ENCODE results near the gene RPL11.
"Not testable (repeated sequence)": the region's sequence is repeated elsewhere in the genome, so short reads cannot be mapped to it uniquely, and the experiment has no call there.

Gene RPL11

DNA sequence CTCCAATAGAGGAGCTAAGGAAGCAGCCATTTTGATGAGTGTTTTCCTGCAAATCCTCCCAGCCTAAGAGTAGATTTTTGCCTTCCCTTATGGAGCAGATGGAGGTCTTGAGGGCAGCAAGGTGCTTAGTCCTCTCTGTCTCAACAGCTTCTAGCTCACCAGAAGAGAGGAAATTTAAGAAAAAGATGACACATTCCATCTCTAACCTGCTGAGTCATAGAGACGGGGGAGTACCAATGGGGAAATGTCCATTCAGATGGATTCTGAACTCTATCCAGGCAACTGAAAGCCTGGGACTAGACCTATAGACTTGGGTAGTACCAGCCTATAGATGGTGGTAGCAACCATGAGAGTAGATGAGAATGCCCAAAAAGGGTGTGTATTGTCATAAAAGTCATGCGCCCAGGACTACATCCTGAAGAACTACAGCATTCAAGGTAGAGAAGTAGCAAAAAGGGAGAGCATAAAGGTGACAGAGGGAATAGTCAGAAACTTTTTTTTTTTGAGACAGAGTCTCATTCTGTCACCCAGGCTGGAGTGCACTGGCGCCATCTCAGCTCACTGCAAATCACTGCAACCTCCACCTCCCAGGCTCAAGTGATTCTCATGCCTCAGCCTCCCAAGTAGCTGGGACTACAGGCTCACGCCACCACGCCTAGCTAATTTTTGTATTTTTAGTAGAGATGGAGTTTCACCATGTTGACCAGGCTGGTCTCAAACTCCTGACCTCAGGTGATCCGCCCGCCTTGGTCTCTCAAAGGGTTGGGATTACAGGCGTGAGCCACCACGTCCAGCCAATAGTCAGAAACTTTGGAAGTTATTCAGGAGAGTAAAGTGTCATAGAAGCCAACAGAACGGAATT is 41.0 kb downstream of the RPL11 start:
- no peak for DNase-seq (ENCODE audit: low read depth in 2 of 2)

DNA sequence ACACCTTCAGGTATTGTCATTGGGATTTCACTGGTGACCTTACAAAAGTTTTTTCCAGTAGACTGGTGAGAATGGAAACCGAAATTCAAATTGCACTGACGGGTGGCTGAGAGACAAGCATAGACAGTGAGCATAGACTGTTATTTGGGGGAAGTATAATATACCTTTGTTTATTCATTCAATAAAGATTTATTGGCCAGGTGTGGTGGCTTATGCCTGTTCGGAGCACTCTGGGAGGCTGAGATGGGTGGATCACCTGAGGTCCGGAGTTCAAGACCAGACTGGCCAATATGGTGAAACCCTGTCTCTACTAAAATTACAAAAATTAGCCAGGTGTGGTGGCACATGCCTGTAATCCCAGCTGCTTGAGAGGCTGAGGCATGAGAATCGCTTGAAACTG is 41.7 kb downstream of the RPL11 start:
- DNase-seq (ENCODE audit: low read depth in 2 of 2): not testable (repeated sequence)

DNA sequence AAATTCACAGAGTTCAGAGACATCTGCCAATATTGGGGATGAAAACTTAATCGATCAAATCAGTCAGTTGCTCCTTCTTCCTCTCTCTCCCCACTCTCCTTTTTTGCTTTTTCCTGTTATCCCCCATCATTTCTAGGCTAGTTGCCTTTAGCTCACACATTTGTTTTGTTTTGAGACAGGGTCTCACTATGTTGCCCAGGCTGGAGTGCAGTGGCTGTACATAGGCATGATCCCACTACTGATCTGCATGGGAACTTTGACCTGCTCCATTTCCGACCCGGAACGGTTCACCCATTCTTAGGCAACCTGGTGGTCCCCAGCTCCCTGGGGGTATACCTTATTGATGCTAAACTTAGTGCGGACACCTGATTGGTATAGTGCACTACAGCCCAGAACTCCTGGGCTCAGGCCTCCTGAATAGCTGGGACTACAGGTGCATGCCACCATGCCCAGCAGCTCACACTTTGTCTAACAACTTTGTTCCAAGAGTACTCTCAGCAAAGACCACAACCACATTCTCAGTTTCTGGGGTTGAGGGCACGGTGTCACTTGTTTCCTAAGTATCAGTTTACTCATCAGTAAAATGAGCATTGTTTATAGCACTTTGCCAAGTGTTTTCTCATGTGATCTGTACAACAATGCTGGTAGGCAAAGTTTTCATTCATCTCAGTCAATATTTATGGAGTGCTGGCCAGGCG is 45.0 kb downstream of the RPL11 start:
- DNase-seq (ENCODE audit: low read depth in 2 of 2): no peak

DNA sequence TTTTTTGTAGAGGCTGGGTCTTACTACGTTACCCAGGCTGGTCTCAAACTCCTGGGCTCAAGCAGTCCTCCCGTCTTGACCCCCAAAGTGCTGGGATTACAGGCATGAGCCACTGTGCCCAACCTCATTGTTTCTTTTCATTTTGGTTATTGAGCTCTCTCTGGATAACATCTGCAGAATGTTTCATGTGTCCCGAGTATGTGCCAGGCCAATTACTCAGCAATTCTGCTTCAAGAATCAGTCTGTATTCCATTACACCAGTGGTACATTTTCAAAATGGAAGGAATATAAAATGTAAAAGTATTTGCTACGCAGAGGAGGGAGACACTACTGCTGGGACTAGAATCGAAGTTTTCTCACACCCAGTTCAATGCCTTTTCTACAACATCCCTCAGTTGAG is 50.0 kb downstream of the RPL11 start:
- no peak for DNase-seq (ENCODE audit: low read depth in 2 of 2)

DNA sequence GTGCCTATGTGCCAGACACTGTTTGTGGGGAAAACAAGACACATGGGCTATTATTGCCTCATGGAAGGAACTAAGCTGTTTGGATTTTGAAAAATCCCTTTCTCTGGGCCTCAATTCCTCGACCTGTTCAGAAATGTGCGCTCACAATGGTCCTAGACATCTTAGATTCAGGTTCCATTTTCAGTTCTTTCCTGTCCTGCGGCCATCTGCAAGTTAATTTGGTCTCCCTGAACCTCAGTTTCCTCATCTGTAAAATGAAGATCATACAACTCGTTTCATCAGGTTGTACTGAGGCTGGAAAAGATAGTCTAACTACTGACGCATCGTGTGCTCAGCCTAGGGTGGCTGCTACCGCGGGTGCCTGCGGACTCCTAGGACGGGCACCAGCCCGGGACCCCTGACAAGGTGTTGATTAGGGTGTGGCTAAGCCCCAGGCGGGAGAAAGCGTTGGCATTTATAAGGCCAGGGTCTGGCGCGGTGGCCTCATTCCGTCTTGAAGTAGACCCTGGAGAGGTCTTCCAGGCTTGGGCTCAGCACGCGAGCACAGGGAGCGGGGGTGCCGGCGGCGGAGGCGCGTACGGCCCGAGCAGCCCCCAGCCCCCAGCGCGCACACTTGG is 51.2 kb downstream of the RPL11 start:
- no peak for DNase-seq (ENCODE audit: low read depth in 2 of 2)

DNA sequence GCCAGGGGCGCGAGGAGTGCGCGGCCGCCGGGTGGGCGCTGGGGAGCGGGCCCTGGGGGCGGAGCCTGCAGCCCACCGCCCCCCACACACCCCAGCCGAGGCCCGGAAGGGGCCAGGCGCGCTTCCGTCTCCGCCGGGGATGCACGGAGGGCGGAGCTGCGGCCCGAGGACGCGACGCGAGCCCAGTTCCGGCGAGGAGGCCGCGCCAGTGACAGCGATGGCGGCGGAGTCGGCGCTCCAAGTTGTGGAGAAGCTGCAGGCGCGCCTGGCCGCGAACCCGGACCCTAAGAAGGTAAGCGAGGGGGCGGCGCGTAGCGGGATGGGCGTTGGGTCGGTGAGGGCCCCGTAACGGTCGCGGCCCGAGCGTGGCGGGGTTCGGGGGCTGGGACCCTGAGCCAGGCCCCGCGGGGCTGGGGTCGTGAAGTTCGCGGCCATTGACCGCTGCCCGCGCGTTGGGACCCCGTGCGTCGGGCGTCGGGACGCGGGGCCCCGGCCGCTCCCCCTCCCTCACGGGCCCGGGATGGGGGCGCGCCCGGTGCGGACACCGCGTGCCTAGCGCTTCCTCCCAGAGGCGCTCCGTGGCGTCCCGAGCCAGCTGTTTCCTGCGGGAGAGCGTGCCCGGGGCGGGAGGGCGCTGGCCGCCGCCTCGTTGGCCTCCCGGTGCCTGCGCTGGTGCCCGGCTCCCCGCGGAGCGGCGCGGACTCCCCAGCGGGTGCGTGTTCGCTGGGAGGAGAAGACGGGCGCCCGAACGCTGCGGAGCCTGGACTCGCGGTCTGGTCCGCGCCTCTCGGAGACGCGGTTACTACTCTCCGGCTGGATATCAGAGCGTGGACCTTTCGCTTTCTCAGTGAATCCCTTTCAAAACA is 51.9 kb downstream of the RPL11 start, which contains the start of gene ELOA:
ELOA (plus strand) TSS at position 185 of the 866 bp plus-strand sequence; CDS start at position 218, 33 bp downstream.
- DNase-seq (ENCODE audit: low read depth in 2 of 2): no peak

DNA sequence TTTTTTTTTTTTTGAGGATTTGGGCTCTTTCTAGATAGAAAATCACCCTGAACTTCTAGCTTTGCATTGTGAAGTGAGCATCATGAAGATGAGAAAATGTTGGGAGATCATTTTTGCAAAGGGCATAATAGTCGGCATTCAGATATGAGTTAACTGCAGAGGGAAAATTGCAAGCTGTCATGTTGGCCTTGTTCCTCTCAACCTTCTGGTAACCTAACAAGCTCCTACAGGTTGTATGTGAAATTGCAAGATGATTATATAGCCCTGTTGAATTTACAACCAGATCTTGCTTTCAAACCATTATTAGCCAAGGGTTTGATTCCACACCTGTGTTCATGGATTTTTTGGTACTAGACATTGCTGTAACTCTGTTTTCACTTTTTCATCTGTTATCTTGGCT is 53.9 kb downstream of the RPL11 start:
- DNase-seq (ENCODE audit: low read depth in 2 of 2): no peak

Data from fibroblast of skin of left biceps (primary cell).